Panc1 (cell line): ENCODE measurements around the gene VWC2L. TPM values are rescaled to one million over a fixed set of nuclear protein-coding genes. Genes with fewer than 3 reads are reported as not detected.

Experiments used
- ATAC-seq: fragments of 200-7000 bp; cut with Tn5 transposase; 2 replicates; pipeline ENCODE4 v1.9.1; 2020; ENCODE audit warnings: mild to moderate bottlenecking, moderate library complexity
- BruUV-seq: library from RNA; stranded (reverse); fragments of 400-500 nt; replicated peaks from 2 replicates; lab custom pipeline; 2021; lab: Mats Ljungman, UMichigan
- CTCF ChIA-PET: fragments of 300-600 bp; sonication (Branson Sonifier 250); formaldehyde crosslinking; loops from one replicate; lab custom pipeline; 2022; ENCODE audit warnings: antibody characterized with exemption; lab: Charles Lee
- POLR2A ChIA-PET: fragments of 300-600 bp; sonication (Branson Sonifier 250); formaldehyde crosslinking; loops from one replicate; lab custom pipeline; 2022; ENCODE audit warnings: antibody characterized with exemption; lab: Charles Lee
- DNase-seq: peaks from one replicate; pipeline ENCODE4 v3.0.0-alpha.2; 2010; ENCODE audit warnings: low read depth, low spot score
- H3K27ac ChIP-seq: 2 replicates; pipeline ENCODE4 v1.5.1; 2011; ENCODE audit warnings: mild to moderate bottlenecking, low read length, inconsistent platforms
- H3K27me3 ChIP-seq: fragments of 200-500 bp; sonication (Bioruptor generic); 2 replicates; pipeline ENCODE4 v1.6.0; 2014; ENCODE audit warnings: low read length, inconsistent platforms; ENCODE audit not compliant: control insufficient read depth, insufficient read depth
- H3K36me3 ChIP-seq: fragments of 200-500 bp; sonication (Bioruptor generic); 2 replicates; pipeline ENCODE4 v1.5.1; 2014; ENCODE audit warnings: inconsistent platforms, mild to moderate bottlenecking, low read length, moderate library complexity; ENCODE audit not compliant: control insufficient read depth, insufficient read depth
- H3K4me1 ChIP-seq: 2 replicates; pipeline ENCODE4 v1.5.1; 2011; ENCODE audit warnings: inconsistent platforms, mild to moderate bottlenecking, low read length, moderate library complexity; ENCODE audit not compliant: control insufficient read depth, insufficient read depth
- H3K4me3 ChIP-seq, 2 experiments: 2 replicates each; pipeline ENCODE4 v1.5.1; 2011 to 2012; ENCODE audit warnings: low read depth in 2 of 2, low read length in 2 of 2, mild to moderate bottlenecking in 2 of 2, inconsistent platforms in 1 of 2, moderate library complexity in 1 of 2
- H3K9me3 ChIP-seq: fragments of 200-500 bp; sonication (Bioruptor generic); 2 replicates; pipeline ENCODE4 v1.5.1; 2014; ENCODE audit warnings: low read depth, mild to moderate bottlenecking, inconsistent platforms, low read length, moderate library complexity; ENCODE audit not compliant: control insufficient read depth, insufficient read depth
- POLR2AphosphoS5 ChIP-seq: IDR thresholded peaks from 2 replicates; pipeline ENCODE4 v1.6.1; 2012; ENCODE audit warnings: mild to moderate bottlenecking, low read depth, low read length, moderate library complexity
- SIN3A ChIP-seq: IDR thresholded peaks from 2 replicates; pipeline ENCODE4 v1.6.1; 2012; ENCODE audit warnings: low read depth, mild to moderate bottlenecking, low read length, moderate library complexity, borderline replicate concordance; ENCODE audit not compliant: insufficient read depth
- TCF7L2 ChIP-seq: IDR thresholded peaks from 2 replicates; pipeline ENCODE4 v1.6.1; 2011; ENCODE audit warnings: mild to moderate bottlenecking, low read depth, low read length, inconsistent platforms
- in situ Hi-C: cut with HindIII; loops from 2 replicates; pipeline ENCODE4 v1.10.0; 2016; ENCODE audit warnings: low sequenced_read_pairs, low pct_unique_long_range_greater_than_20kb
- intact Hi-C: fragments of 100-400 bp; cut with micrococcal nuclease; formaldehyde crosslinking; loops from one replicate; pipeline ENCODE4 v1.10.0; 2022; ENCODE audit not compliant: unreplicated experiment
- total RNA-seq: library from RNA; stranded (reverse); gene quantifications from one replicate; pipeline ENCODE4 v1.2.1, GENCODE V29; 2021; ENCODE audit not compliant: unreplicated experiment
- TF ChIP-seq, protein P1 (sequence below), 2 experiments: IDR thresholded peaks; 2 replicates each; pipeline ENCODE4 v1.6.1; 2011 to 2012; ENCODE audit warnings: low read depth in 2 of 2, control low read depth in 1 of 2, low read length in 1 of 2, mild to moderate bottlenecking in 1 of 2, moderate library complexity in 1 of 2; ENCODE audit not compliant: insufficient read depth in 1 of 2
- TF ChIP-seq, protein P2 (sequence below): fragments of 450-650 bp; IDR thresholded peaks from 2 replicates; pipeline ENCODE4 v1.5.1; 2017; ENCODE audit warnings: mild to moderate bottlenecking

Gene VWC2L
- total RNA-seq, 1 experiment from 2014 or later, result not detected

DNA sequence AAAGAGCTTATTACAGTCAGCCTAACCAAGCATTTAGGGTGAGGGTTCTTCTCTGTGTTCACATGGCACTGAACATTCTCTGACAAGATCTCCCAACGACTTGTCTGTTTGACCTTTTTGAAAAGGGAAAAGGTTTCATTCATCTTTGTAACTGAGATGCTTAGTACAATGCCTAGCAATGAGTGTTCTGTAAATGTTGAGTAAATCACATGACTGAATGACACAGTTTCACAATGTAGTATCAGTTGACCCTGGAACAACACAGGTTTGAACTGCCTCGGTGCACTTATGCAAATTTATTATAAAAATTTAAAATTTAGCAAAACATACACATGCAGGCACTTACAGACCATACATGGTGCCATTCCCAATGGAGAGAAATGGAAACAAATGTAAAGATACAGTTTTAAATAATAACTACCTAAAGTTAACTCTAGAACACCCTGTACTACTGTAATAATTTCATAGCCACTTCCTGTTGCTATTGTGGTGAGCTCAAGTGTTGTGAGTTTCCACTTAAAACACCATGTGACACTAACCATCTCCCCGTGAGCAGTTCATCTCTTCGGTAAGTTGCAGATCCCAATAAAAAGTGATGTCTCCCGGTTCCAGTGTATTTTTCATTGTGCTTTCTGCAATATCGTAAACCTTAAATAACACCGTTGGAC lies 34.1 kb upstream of the VWC2L start:
- Histone ChIP-seq H3K27me3 (no peaks in the 10 kb centered on the region), H3K4me1 (no peaks in the 10 kb centered on the region), H3K27ac (no peak overlapping the region), H3K4me3 (no peak overlapping the region), H3K36me3 (no peaks in the 10 kb centered on the region), H3K9me3 (no peaks in the 10 kb centered on the region)
- ChIA-PET CTCF (no interaction called here), POLR2A (no interaction called here)
- intact Hi-C loops (no loop called here), in situ Hi-C loops (no loop called here)
- ATAC-seq, result no peak
- no TSS peak for BruUV-seq
- no peak for TF ChIP-seq SIN3A
- TF ChIP-seq, protein P1, sequence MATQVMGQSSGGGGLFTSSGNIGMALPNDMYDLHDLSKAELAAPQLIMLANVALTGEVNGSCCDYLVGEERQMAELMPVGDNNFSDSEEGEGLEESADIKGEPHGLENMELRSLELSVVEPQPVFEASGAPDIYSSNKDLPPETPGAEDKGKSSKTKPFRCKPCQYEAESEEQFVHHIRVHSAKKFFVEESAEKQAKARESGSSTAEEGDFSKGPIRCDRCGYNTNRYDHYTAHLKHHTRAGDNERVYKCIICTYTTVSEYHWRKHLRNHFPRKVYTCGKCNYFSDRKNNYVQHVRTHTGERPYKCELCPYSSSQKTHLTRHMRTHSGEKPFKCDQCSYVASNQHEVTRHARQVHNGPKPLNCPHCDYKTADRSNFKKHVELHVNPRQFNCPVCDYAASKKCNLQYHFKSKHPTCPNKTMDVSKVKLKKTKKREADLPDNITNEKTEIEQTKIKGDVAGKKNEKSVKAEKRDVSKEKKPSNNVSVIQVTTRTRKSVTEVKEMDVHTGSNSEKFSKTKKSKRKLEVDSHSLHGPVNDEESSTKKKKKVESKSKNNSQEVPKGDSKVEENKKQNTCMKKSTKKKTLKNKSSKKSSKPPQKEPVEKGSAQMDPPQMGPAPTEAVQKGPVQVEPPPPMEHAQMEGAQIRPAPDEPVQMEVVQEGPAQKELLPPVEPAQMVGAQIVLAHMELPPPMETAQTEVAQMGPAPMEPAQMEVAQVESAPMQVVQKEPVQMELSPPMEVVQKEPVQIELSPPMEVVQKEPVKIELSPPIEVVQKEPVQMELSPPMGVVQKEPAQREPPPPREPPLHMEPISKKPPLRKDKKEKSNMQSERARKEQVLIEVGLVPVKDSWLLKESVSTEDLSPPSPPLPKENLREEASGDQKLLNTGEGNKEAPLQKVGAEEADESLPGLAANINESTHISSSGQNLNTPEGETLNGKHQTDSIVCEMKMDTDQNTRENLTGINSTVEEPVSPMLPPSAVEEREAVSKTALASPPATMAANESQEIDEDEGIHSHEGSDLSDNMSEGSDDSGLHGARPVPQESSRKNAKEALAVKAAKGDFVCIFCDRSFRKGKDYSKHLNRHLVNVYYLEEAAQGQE (IDR thresholded peaks at IDR 0.05; ENCODE audit: insufficient read depth in 1 of 2, low read depth in 2 of 2, low read length in 1 of 2), result no peak
- TF ChIP-seq POLR2AphosphoS5, result no peak
- no peak for TF ChIP-seq TCF7L2
- TF ChIP-seq, protein P2, sequence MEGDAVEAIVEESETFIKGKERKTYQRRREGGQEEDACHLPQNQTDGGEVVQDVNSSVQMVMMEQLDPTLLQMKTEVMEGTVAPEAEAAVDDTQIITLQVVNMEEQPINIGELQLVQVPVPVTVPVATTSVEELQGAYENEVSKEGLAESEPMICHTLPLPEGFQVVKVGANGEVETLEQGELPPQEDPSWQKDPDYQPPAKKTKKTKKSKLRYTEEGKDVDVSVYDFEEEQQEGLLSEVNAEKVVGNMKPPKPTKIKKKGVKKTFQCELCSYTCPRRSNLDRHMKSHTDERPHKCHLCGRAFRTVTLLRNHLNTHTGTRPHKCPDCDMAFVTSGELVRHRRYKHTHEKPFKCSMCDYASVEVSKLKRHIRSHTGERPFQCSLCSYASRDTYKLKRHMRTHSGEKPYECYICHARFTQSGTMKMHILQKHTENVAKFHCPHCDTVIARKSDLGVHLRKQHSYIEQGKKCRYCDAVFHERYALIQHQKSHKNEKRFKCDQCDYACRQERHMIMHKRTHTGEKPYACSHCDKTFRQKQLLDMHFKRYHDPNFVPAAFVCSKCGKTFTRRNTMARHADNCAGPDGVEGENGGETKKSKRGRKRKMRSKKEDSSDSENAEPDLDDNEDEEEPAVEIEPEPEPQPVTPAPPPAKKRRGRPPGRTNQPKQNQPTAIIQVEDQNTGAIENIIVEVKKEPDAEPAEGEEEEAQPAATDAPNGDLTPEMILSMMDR, result no peak
- DNase-seq, result no peak

DNA sequence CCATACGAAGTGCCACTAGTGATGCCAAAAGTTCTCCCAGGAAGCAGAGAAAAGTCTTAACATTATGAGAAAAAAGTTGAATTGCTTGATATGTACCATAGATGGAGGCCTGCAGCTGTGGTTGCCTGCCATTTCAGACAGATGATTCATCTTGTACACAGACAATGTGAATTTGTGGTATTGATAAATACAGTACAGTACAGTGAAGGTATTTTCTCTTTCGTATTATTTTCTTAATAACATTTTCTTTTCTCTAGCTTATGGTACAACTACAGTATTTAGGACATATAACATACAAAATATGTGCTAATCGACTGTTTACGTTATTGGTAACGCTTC lies 33.6 kb upstream of the VWC2L start:
- no peak overlapping the region for H3K4me3 ChIP-seq
- POLR2A ChIA-PET, result no interaction called here
- no peak overlapping the region for H3K27ac ChIP-seq
- intact Hi-C loops, result no loop called here
- DNase-seq (no peak), ATAC-seq (no peak)
- no peaks in the 10 kb centered on the region for H3K4me1 ChIP-seq
- BruUV-seq, result no TSS peak
- H3K27me3 ChIP-seq, result no peaks in the 10 kb centered on the region
- in situ Hi-C loops, result no loop called here
- no peaks in the 10 kb centered on the region for H3K36me3 ChIP-seq
- CTCF ChIA-PET, result no interaction called here
- no peak for TF ChIP-seq POLR2AphosphoS5
- no peak for TF ChIP-seq TCF7L2
- TF ChIP-seq, protein P1 (IDR thresholded peaks at IDR 0.05; ENCODE audit: insufficient read depth in 1 of 2, low read depth in 2 of 2, low read length in 1 of 2), result no peak
- TF ChIP-seq, protein P2, result no peak
- TF ChIP-seq SIN3A, result no peak
- H3K9me3 ChIP-seq, result no peaks in the 10 kb centered on the region
